Astrocyte (in vitro differentiated cells and primary cell): ENCODE results near the gene CRYBG1.

Source experiments
- EZH2 ChIP-seq: IDR thresholded peaks from 2 replicates; pipeline ENCODE4 v1.6.1; 2012; ENCODE audit warnings: mild to moderate bottlenecking, low read length, inconsistent platforms; ENCODE audit not compliant: insufficient read depth
- TF ChIP-seq, protein P1 (sequence below): IDR thresholded peaks from 2 replicates; pipeline ENCODE4 v1.5.1; 2011; ENCODE audit warnings: low read depth, mild to moderate bottlenecking, inconsistent platforms, low read length, moderate library complexity; ENCODE audit not compliant: insufficient read depth

GRCh38 chr6:106620931-106621672 is 260.6 kb downstream of the CRYBG1 start:
- TF ChIP-seq, protein P1, sequence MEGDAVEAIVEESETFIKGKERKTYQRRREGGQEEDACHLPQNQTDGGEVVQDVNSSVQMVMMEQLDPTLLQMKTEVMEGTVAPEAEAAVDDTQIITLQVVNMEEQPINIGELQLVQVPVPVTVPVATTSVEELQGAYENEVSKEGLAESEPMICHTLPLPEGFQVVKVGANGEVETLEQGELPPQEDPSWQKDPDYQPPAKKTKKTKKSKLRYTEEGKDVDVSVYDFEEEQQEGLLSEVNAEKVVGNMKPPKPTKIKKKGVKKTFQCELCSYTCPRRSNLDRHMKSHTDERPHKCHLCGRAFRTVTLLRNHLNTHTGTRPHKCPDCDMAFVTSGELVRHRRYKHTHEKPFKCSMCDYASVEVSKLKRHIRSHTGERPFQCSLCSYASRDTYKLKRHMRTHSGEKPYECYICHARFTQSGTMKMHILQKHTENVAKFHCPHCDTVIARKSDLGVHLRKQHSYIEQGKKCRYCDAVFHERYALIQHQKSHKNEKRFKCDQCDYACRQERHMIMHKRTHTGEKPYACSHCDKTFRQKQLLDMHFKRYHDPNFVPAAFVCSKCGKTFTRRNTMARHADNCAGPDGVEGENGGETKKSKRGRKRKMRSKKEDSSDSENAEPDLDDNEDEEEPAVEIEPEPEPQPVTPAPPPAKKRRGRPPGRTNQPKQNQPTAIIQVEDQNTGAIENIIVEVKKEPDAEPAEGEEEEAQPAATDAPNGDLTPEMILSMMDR = no peak
- no peak for TF ChIP-seq EZH2
